Fibroblast of lung (primary cell): Measurements from ENCODE around the gene LRP5. TPM values are rescaled to one million over a fixed set of nuclear protein-coding genes. Genes with fewer than 3 reads are reported as not detected.
A peak's percentile ranks its signal among the peaks of the same experiment; 100 is the strongest.

Source experiments
- DNase-seq, 2 donors: peaks; one replicate each; pipeline versions ENCODE4 v3.0.0 to v3.0.0-alpha.2; 2010; ENCODE audit warnings: low read depth in 2 of 2
- H2AFZ ChIP-seq: 2 replicates; pipeline ENCODE4 v1.5.1; 2012; ENCODE audit warnings: low read length, control low read depth, inconsistent platforms
- H3K27ac ChIP-seq: 2 replicates; pipeline ENCODE4 v1.5.1; 2011; ENCODE audit warnings: low read length, control low read depth; ENCODE audit not compliant: insufficient read depth
- H3K27me3 ChIP-seq: 2 replicates; pipeline ENCODE4 v1.5.1; 2011; ENCODE audit warnings: mild to moderate bottlenecking, low read length; ENCODE audit not compliant: control insufficient read depth, insufficient read depth
- H3K36me3 ChIP-seq: 2 replicates; pipeline ENCODE4 v1.5.1; 2011; ENCODE audit warnings: low read length; ENCODE audit not compliant: control insufficient read depth, insufficient read depth
- H3K4me1 ChIP-seq: 2 replicates; pipeline ENCODE4 v1.5.1; 2011; ENCODE audit warnings: low read length; ENCODE audit not compliant: control insufficient read depth, insufficient read depth; ENCODE audit errors: extremely low read depth
- H3K4me2 ChIP-seq: 2 replicates; pipeline ENCODE4 v1.5.1; 2011; ENCODE audit warnings: low read length, control low read depth; ENCODE audit not compliant: insufficient read depth; ENCODE audit errors: extremely low read depth
- H3K4me3 ChIP-seq, 4 experiments: fragments of 200-600 bp in 1 of 4; sonication (generic) in 1 of 4; replicated peaks in 1 of 4; 2 replicates each; pipeline ENCODE4 v1.5.1; 2011 to 2016; ENCODE audit warnings: low read length in 4 of 4, low read depth in 3 of 4, mild to moderate bottlenecking in 3 of 4, control low read depth in 2 of 4, inconsistent platforms in 1 of 4, mixed read lengths in 1 of 4; ENCODE audit not compliant: insufficient read depth in 1 of 4; ENCODE audit errors: control extremely low read depth in 1 of 4
- H3K79me2 ChIP-seq: 2 replicates; pipeline ENCODE4 v1.5.1; 2012; ENCODE audit warnings: mild to moderate bottlenecking, low read length, inconsistent platforms; ENCODE audit not compliant: control insufficient read depth, insufficient read depth
- H3K9ac ChIP-seq: 2 replicates; pipeline ENCODE4 v1.5.1; 2011; ENCODE audit warnings: mild to moderate bottlenecking, low read length, control low read depth; ENCODE audit not compliant: insufficient read depth
- H3K9me3 ChIP-seq: 2 replicates; pipeline ENCODE4 v1.5.1; 2012; ENCODE audit warnings: low read depth, low read length; ENCODE audit not compliant: control insufficient read depth, insufficient read depth
- H4K20me1 ChIP-seq: 2 replicates; pipeline ENCODE4 v1.5.1; 2011; ENCODE audit warnings: low read length; ENCODE audit not compliant: control insufficient read depth, insufficient read depth; ENCODE audit errors: extremely low read depth
- CTCF ChIP-seq, 2 donors: IDR thresholded peaks in 1 of 2; conservative IDR thresholded peaks in 1 of 2; 1 replicate in 1 of 2; 2 replicates in 1 of 2; pipeline ENCODE4 v1.5.1; 2011 to 2012; ENCODE audit warnings: low read length in 2 of 2, control low read depth in 1 of 2, inconsistent platforms in 1 of 2, low read depth in 1 of 2, mild to moderate bottlenecking in 1 of 2
- EZH2 ChIP-seq: IDR thresholded peaks from 2 replicates; pipeline ENCODE4 v1.5.1; 2012; ENCODE audit warnings: low read length, control low read depth, mild to moderate bottlenecking; ENCODE audit errors: missing control alignments
- polyA plus RNA-seq, 2 donors: library from polyadenylated mRNA; depleted of rRNA in 1 of 2; stranded (reverse) in 1 of 2; unstranded in 1 of 2; fragments of >200 nt; gene quantifications; 2 replicates each; pipeline ENCODE4 v1.2.1, GENCODE V29; 2011 to 2012; ENCODE audit warnings: missing spikeins in 1 of 2
- total RNA-seq: library from RNA; depleted of rRNA; stranded (reverse); fragments of >200 nt; gene quantifications from 2 replicates; pipeline ENCODE4 v1.2.1, GENCODE V29; 2014

Gene LRP5
- total and polyA plus RNA-seq, 2 donors (not counting 1 experiment from before 2014, with no cell fraction given): 3.8 to 22.0 TPM

- Histone ChIP-seq H3K9me3 (no peaks in the 10 kb centered on the region), H3K27me3 (no peaks in the 10 kb centered on the region), H3K27ac (peak within 1 kb of the TSS; percentile 99), H4K20me1 (no peaks in the 10 kb centered on the region), H3K9ac (peak within 1 kb of the TSS; percentile 98), H2AFZ (peak within 1 kb of the TSS; percentile 54), H3K4me3 (peak within 1 kb of the TSS; percentile 71 to 90 (median 84)), H3K36me3 (peaks cover 11% of the 10 kb centered on the region), H3K4me2 (peak within 1 kb of the TSS; percentile 84), H3K4me1 (peaks cover 7% of the 10 kb centered on the region), H3K79me2 (peaks cover 44% of the 10 kb centered on the region)
- TF ChIP-seq CTCF (conservative IDR thresholded peaks at IDR 0.05 in 1 of 2, IDR thresholded peaks at IDR 0.05 in 1 of 2; ENCODE audit: low read depth in 1 of 2, low read length in 2 of 2) (no peak), EZH2 (no peak)
- peak; percentile 91 to 93 for DNase-seq
Measured at GRCh38 chr11:68271781-68272608, 40.4 kb upstream of the LRP5 start, which contains the start of gene C11orf24. TSS of gene C11orf24 (minus strand) at chr11:68271973. CDS start at chr11:68263767, 8,206 bp downstream.

GRCh38 chr11:68273026-68273738 is 39.2 kb upstream of the LRP5 start:
- H4K20me1 ChIP-seq: no peaks in the 10 kb centered on the region
- peak overlapping the region in 2 of 4 experiments; percentile 4 to 88 for H3K4me3 ChIP-seq
- TF ChIP-seq CTCF (conservative IDR thresholded peaks at IDR 0.05 in 1 of 2, IDR thresholded peaks at IDR 0.05 in 1 of 2; ENCODE audit: low read depth in 1 of 2, low read length in 2 of 2): no peak
- TF ChIP-seq EZH2: no peak
- peaks cover 2% of the 10 kb centered on the region for H3K36me3 ChIP-seq
- peaks cover 32% of the 10 kb centered on the region for H3K79me2 ChIP-seq
- H3K4me1 ChIP-seq: peaks cover 7% of the 10 kb centered on the region
- no peaks in the 10 kb centered on the region for H3K9me3 ChIP-seq
- H3K4me2 ChIP-seq: peak overlapping the region; percentile 15
- no peak overlapping the region for H3K27ac ChIP-seq
- no peaks in the 10 kb centered on the region for H3K27me3 ChIP-seq
- no peak overlapping the region for H2AFZ ChIP-seq
- H3K9ac ChIP-seq: no peak overlapping the region
- DNase-seq: no peak

GRCh38 chr11:68274306-68274705 is 38.1 kb upstream of the LRP5 start:
- TF ChIP-seq CTCF (conservative IDR thresholded peaks at IDR 0.05 in 1 of 2, IDR thresholded peaks at IDR 0.05 in 1 of 2; ENCODE audit: low read depth in 1 of 2, low read length in 2 of 2): no peak
- no peak for TF ChIP-seq EZH2
- Histone ChIP-seq H3K9me3 (no peaks in the 10 kb centered on the region), H2AFZ (no peak overlapping the region), H3K9ac (no peak overlapping the region), H3K4me2 (no peak overlapping the region), H3K27ac (no peak overlapping the region), H3K79me2 (peaks cover 24% of the 10 kb centered on the region), H3K36me3 (peaks cover 2% of the 10 kb centered on the region), H4K20me1 (no peaks in the 10 kb centered on the region), H3K27me3 (no peaks in the 10 kb centered on the region), H3K4me1 (peaks cover 7% of the 10 kb centered on the region), H3K4me3 (no peak overlapping the region)
- no peak for DNase-seq
